Left lung (tissue), 10 donors: ENCODE results near the gene ICAM5. TPM values are rescaled to one million over a fixed set of nuclear protein-coding genes. Genes with fewer than 3 reads are reported as not detected.

ENCODE experiments used
- ATAC-seq: fragments of 200-7000 bp; cut with Tn5 transposase; one replicate; pipeline ENCODE4 v1.9.1; 2020; ENCODE audit warnings: moderate library complexity
- DNase-seq, 4 donors: peaks; one replicate each; pipeline ENCODE4 v3.0.0-alpha.2; 2013 to 2020
- H3K27ac ChIP-seq, 2 donors: fragments of 200-600 bp; sonication (generic) in 1 of 2; one replicate each; pipeline versions ENCODE4 v1.5.0 to v1.8.0; 2020 to 2021
- H3K27me3 ChIP-seq, 2 donors: fragments of 200-600 bp; sonication (generic) in 1 of 2; one replicate each; pipeline versions ENCODE4 v1.5.0 to v1.8.0; 2020 to 2021
- H3K36me3 ChIP-seq, 2 donors: fragments of 200-600 bp; sonication (generic) in 1 of 2; one replicate each; pipeline versions ENCODE4 v1.5.0 to v1.8.0; 2020 to 2021
- H3K4me1 ChIP-seq, 2 donors: fragments of 200-600 bp; one replicate each; pipeline ENCODE4 v1.8.0; 2021
- H3K4me3 ChIP-seq, 2 donors: fragments of 200-600 bp; sonication (generic) in 1 of 2; one replicate each; pipeline versions ENCODE4 v1.5.0 to v1.8.0; 2020 to 2021; ENCODE audit warnings: mild to moderate bottlenecking in 1 of 2
- H3K9me3 ChIP-seq, 2 donors: fragments of 200-600 bp; sonication (generic) in 1 of 2; one replicate each; pipeline versions ENCODE4 v1.5.0 to v1.8.0; 2020 to 2021
- CTCF ChIP-seq, 2 donors: fragments of 200-600 bp; sonication (generic) in 1 of 2; IDR thresholded peaks; one replicate each; pipeline versions ENCODE4 v1.5.0 to v1.8.0; 2021; ENCODE audit warnings: antibody characterized with exemption in 2 of 2
- intact Hi-C, 2 donors: fragments of 100-400 bp; cut with DNase I; formaldehyde crosslinking; loops; one replicate each; pipeline versions ENCODE4 v1.11.2 to v1.14.2; 2022
- polyA plus RNA-seq, 6 donors: library from polyadenylated mRNA; unstranded; fragments of 120-200 nt; gene quantifications; one replicate each; pipeline ENCODE4 v1.2.1, GENCODE V29; 2013; ENCODE audit not compliant: insufficient read length in 6 of 6
- total RNA-seq, 2 donors: library from RNA; stranded (reverse); fragmentation: NEBNext Ultra II Directional; extraction: Animal tissue kit (Norgen Biotek cat#: 25700); gene quantifications; one replicate each; pipeline ENCODE4 v1.2.1, GENCODE V29; 2021
- donor health status: DM: no; HTN: yes; CAD: no.
- donor health status: DM: no; HTN: no; CAD: no.

The ICAM5 gene
- total and polyA plus RNA-seq, 8 donors, result 3.9 to 25.7 (median 11.4) TPM

DNA sequence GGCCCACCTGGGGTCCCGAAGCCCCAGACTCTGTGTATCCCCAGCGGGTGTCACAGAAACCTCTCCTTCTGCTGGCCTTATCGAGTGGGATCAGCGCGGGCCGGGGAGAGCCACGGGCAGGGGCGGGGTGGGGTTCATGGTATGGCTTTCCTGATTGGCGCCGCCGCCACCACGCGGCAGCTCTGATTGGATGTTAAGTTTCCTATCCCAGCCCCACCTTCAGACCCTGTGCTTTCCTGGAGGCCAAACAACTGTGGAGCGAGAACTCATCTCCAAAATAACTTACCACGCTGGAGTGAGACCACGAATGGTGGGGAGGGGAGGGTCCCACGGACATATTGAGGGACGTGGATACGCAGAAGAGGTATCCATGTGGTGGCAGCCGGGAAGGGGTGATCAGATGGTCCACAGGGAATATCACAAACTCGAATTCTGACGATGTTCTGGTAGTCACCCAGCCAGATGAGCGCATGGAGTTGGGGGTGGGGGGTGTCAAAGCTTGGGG, 1.0 kb upstream of the ICAM5 start:
- DNase-seq (peak in 3 of 4 donors; percentile 52 to 82 (median 76)), ATAC-seq (peak; percentile 6)
- peak overlapping the region; percentile 2 to 33 for H3K27ac ChIP-seq
- no peak for TF ChIP-seq CTCF (IDR thresholded peaks at IDR 0.05)
- H3K9me3 ChIP-seq, result no peaks in the 10 kb centered on the region
- peaks cover 0 to 26% of the 10 kb centered on the region in 2 donors for H3K36me3 ChIP-seq
- H3K4me1 ChIP-seq, result peaks cover 47 to 99% of the 10 kb centered on the region in 2 donors
- H3K4me3 ChIP-seq, result peak overlapping the region; percentile 48
- intact Hi-C loops, result no loop called here
- peaks cover 14 to 65% of the 10 kb centered on the region in 2 donors for H3K27me3 ChIP-seq

GRCh38 chr19:10289167-10289835, 451 bp upstream of the ICAM5 start:
- Histone ChIP-seq H3K4me3 (peak overlapping the region; percentile 48), H3K27me3 (peaks cover 19 to 71% of the 10 kb centered on the region in 2 donors), H3K27ac (peak overlapping the region; percentile 2 to 33), H3K4me1 (peaks cover 47 to 98% of the 10 kb centered on the region in 2 donors), H3K9me3 (no peaks in the 10 kb centered on the region), H3K36me3 (peaks cover 0 to 20% of the 10 kb centered on the region in 2 donors)
- ATAC-seq (peak; percentile 4), DNase-seq (peak; percentile 52 to 85 (median 66))
- intact Hi-C loops, result no loop called here
- no peak for TF ChIP-seq CTCF (IDR thresholded peaks at IDR 0.05)

DNA sequence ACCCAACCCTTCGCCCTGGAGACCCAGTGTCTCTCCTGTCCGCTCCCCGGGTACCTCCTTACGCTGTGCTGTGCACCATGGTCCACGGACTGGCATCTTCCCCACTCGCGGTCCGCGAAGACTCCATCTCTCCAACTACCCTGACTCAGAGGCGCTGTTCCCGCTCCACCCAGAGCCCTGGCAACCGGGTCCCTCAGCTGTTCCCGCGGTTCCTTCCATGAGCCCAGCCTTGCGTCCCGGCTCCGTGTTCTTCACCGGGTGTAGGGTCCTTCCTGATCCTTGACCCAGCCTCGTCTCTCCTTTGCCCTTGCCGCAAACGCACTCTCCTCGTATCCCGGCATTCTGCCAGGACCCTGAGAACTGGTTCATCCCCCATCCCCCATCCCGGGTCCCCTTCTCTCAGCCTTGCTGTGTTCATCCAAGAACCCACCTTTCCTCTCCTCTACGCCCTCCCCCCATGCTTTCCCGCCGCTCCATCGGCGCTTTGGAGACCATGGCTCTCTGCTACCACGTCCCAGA, 664 bp downstream of the ICAM5 start:
- intact Hi-C loops, result no loop called here
- TF ChIP-seq CTCF (IDR thresholded peaks at IDR 0.05), result no peak
- H3K4me3 ChIP-seq, result peak overlapping the region; percentile 48
- H3K4me1 ChIP-seq, result peaks cover 45 to 98% of the 10 kb centered on the region in 2 donors
- no peaks in the 10 kb centered on the region for H3K9me3 ChIP-seq
- DNase-seq (peak in 1 of 4 donors; percentile 71), ATAC-seq (no peak)
- peaks cover 0 to 9% of the 10 kb centered on the region in 2 donors for H3K36me3 ChIP-seq
- no peak overlapping the region for H3K27ac ChIP-seq
- peaks cover 30 to 83% of the 10 kb centered on the region in 2 donors for H3K27me3 ChIP-seq

DNA sequence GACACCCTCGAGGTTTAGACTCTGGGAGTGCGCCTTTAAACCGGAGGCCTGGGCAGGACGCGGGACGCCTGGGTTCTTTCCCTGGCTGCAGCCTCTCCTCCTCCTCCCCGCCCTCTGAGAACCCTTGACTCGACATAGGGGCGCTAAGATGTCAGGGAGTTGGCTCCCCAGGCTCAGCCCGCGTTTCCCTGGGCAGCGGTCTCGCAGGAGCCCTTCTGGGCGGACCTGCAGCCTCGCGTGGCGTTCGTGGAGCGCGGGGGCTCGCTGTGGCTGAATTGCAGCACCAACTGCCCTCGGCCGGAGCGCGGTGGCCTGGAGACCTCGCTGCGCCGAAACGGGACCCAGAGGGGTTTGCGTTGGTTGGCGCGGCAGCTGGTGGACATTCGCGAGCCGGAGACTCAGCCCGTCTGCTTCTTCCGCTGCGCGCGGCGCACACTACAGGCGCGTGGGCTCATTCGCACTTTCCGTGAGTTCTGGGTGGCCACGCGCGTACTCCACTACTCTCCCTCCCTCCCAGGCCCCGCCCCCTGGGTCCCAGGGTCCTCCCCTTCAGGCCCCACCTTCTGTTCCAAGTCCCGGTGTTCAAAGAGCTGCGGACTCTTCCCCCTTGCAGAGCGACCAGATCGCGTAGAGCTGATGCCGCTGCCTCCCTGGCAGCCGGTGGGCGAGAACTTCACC, 1.3 kb downstream of the ICAM5 start:
- H3K4me3 ChIP-seq, result peak overlapping the region; percentile 48
- DNase-seq, result peak; percentile 53 to 91 (median 80)
- H3K9me3 ChIP-seq, result no peaks in the 10 kb centered on the region
- intact Hi-C loops, result no loop called here
- no peak for TF ChIP-seq CTCF (IDR thresholded peaks at IDR 0.05)
- peaks cover 31 to 88% of the 10 kb centered on the region in 2 donors for H3K27me3 ChIP-seq
- peaks cover 39 to 98% of the 10 kb centered on the region in 2 donors for H3K4me1 ChIP-seq
- peak; percentile 42 for ATAC-seq
- H3K36me3 ChIP-seq, result peaks cover 0 to 3% of the 10 kb centered on the region in 2 donors
- peak overlapping the region in 1 of 2 donors; percentile 18 for H3K27ac ChIP-seq
